ENCODE measurements around the gene NCKAP5.
"Not testable (repeated sequence)": the region's sequence is repeated elsewhere in the genome, so short reads cannot be mapped to it uniquely, and the experiment has no call there.

Gene NCKAP5

GRCh38 chr2:133266041-133266925, 302.0 kb downstream of the NCKAP5 start:
- no peak for DNase-seq (ENCODE audit: low read depth)

GRCh38 chr2:133265432-133265949, 302.8 kb downstream of the NCKAP5 start:
- DNase-seq (ENCODE audit: low read depth), result no peak

- no peak for DNase-seq (ENCODE audit: low read depth)
Measured at GRCh38 chr2:133264989-133265401, 303.3 kb downstream of the NCKAP5 start.

GRCh38 chr2:133262893-133263292, 305.4 kb downstream of the NCKAP5 start:
- no peak for DNase-seq (ENCODE audit: low read depth)

GRCh38 chr2:133255360-133255759, 312.9 kb downstream of the NCKAP5 start:
- DNase-seq (ENCODE audit: low read depth), result no peak

- no peak for DNase-seq (ENCODE audit: low read depth)
Measured at GRCh38 chr2:133253793-133254192, 314.5 kb downstream of the NCKAP5 start.

- no peak for DNase-seq (ENCODE audit: low read depth)
Measured at GRCh38 chr2:133252780-133253355, 315.4 kb downstream of the NCKAP5 start.

GRCh38 chr2:133249362-133249761, 318.9 kb downstream of the NCKAP5 start:
- DNase-seq (ENCODE audit: low read depth), result no peak

- no peak for DNase-seq (ENCODE audit: low read depth)
Measured at GRCh38 chr2:133248264-133248663, 320.0 kb downstream of the NCKAP5 start.

- no peak for DNase-seq (ENCODE audit: low read depth)
Measured at GRCh38 chr2:133247631-133248030, 320.6 kb downstream of the NCKAP5 start.

GRCh38 chr2:133241224-133241571, 327.1 kb downstream of the NCKAP5 start:
- DNase-seq (ENCODE audit: low read depth), result no peak

GRCh38 chr2:133240491-133241223, 327.6 kb downstream of the NCKAP5 start:
- no peak for DNase-seq (ENCODE audit: low read depth)

- no peak for DNase-seq (ENCODE audit: low read depth)
Measured at GRCh38 chr2:133235968-133236367, 332.3 kb downstream of the NCKAP5 start.

- DNase-seq (ENCODE audit: low read depth), result no peak
Measured at GRCh38 chr2:133232556-133232955, 335.7 kb downstream of the NCKAP5 start.

GRCh38 chr2:133231264-133231663, 337.0 kb downstream of the NCKAP5 start:
- no peak for DNase-seq (ENCODE audit: low read depth)

- no peak for DNase-seq (ENCODE audit: low read depth)
Measured at GRCh38 chr2:133229974-133230373, 338.3 kb downstream of the NCKAP5 start.

GRCh38 chr2:133223226-133223625, 345.0 kb downstream of the NCKAP5 start:
- no peak for DNase-seq (ENCODE audit: low read depth)

GRCh38 chr2:133221398-133221797, 346.9 kb downstream of the NCKAP5 start:
- DNase-seq (ENCODE audit: low read depth), result no peak

- DNase-seq (ENCODE audit: low read depth), result no peak
Measured at GRCh38 chr2:133218204-133218603, 350.1 kb downstream of the NCKAP5 start.

- DNase-seq (ENCODE audit: low read depth), result no peak
Measured at GRCh38 chr2:133215477-133215876, 352.8 kb downstream of the NCKAP5 start.

GRCh38 chr2:133213651-133214050, 354.6 kb downstream of the NCKAP5 start:
- no peak for DNase-seq (ENCODE audit: low read depth)

- DNase-seq (ENCODE audit: low read depth), result no peak
Measured at GRCh38 chr2:133209325-133209724, 358.9 kb downstream of the NCKAP5 start.

GRCh38 chr2:133206666-133207065, 361.6 kb downstream of the NCKAP5 start:
- not testable (repeated sequence) for DNase-seq (ENCODE audit: low read depth)
